K562 (cell line): ENCODE results near the gene GGA2.

Experiments used
- IRF2 ChIP-seq: sonication (generic); formaldehyde crosslinking; IDR thresholded peaks from 2 replicates; pipeline ENCODE4 v1.8.1; 2022; ENCODE audit warnings: mild to moderate bottlenecking, missing genetic modification reagents
- JUND ChIP-seq, 2 experiments: IDR thresholded peaks; 2 replicates in 1 of 2; 3 replicates in 1 of 2; pipeline ENCODE4 v1.6.1; 2011; ENCODE audit warnings: borderline replicate concordance in 2 of 2, low read depth in 2 of 2, low read length in 2 of 2, improper control_type of control experiment in 1 of 2, missing biosample characterization in 1 of 2, missing genetic modification characterization in 1 of 2, missing genetic modification reagents in 1 of 2
- KLF16 ChIP-seq: IDR thresholded peaks from 2 replicates; pipeline ENCODE4 v1.6.1; 2016; ENCODE audit warnings: antibody characterized with exemption
- MYNN ChIP-seq, 2 experiments: sonication (generic); formaldehyde crosslinking in 1 of 2; IDR thresholded peaks; 2 replicates each; pipeline versions ENCODE4 v1.5.0 to v1.6.1; 2016 to 2020; ENCODE audit warnings: antibody characterized with exemption in 1 of 2, missing genetic modification reagents in 1 of 2
- POLR2H ChIP-seq: IDR thresholded peaks from 2 replicates; pipeline ENCODE4 v1.6.1; 2016; ENCODE audit warnings: missing genetic modification characterization, low read depth, mild to moderate bottlenecking, control low read depth, missing compliant biosample characterization, moderate library complexity
- SIRT6 ChIP-seq: IDR thresholded peaks from one replicate; pipeline ENCODE4 v1.6.1; 2012; ENCODE audit warnings: low read depth, mild to moderate bottlenecking, control low read depth, inconsistent platforms, low read length, moderate library complexity
- SRF ChIP-seq, 2 experiments: fragments of 250-450, 450-650 bp in 1 of 2; sonication (Bioruptor Pico) in 1 of 2; sonication (generic) in 1 of 2; formaldehyde crosslinking; IDR thresholded peaks; 2 replicates each; pipeline versions ENCODE4 v1.5.0 to v1.5.1; 2020 to 2022; ENCODE audit warnings: mild to moderate bottlenecking in 1 of 2, missing genetic modification reagents in 1 of 2
- TF ChIP-seq, protein P1 (sequence below), 3 experiments: IDR thresholded peaks in 2 of 3; conservative IDR thresholded peaks in 1 of 3; 2 replicates each; pipeline ENCODE4 v1.5.1; 2011 to 2012; ENCODE audit warnings: low read length in 3 of 3, mild to moderate bottlenecking in 3 of 3, control low read depth in 2 of 3, improper control_type of control experiment in 1 of 3, inconsistent platforms in 1 of 3, low read depth in 1 of 3, mixed read lengths in 1 of 3, moderate library complexity in 1 of 3; ENCODE audit not compliant: insufficient read depth in 2 of 3
- TF ChIP-seq, protein P2 (sequence below): fragments of 250-450 bp; sonication (Bioruptor Pico); IDR thresholded peaks from 2 replicates; pipeline ENCODE4 v1.9.0; 2021; ENCODE audit warnings: mild to moderate bottlenecking, inconsistent platforms

DNA sequence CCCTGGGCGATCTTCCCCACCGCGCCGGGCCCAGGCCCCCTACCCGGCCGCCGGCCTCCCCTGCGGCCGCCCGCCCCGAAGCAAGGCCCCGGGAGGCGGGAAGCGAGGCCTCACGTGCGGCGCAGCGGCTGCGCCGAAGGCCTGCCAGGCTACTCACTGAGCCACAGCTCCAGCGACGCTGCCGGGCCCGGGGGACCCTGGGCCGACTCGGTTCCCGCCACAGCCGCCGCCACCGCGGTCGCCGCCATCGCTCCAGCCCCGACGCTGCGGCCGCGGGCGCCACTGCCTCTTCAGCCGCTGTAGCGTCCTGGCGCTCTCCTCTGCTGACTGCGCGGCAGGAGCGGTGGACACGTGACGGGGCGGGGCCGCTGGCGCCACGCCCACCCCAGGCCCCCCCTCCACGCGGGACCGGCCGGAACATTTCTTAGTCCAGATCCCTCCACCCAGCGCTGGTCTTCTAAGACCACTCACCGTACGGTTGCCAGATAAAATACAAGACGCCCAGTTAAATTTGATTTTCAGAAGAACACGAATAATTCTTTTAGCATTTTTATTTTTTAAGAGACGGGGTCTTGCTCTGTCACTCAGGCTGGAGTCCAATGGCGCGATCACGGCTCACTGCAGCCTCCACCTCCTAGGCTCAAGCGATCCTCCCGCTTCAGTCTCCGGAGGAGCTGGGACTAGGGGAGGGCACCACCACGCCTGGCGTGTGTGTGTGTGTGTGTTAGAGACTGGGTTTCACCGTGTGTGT is at the start of gene GGA2:
- TF ChIP-seq KLF16 (no peak), MYNN (IDR thresholded peaks at IDR 0.05) (no peak), MYNN (CRISPR knock-in tag; IDR thresholded peaks at IDR 0.05) (no peak), IRF2 (CRISPR knock-in tag) (peak; percentile 55; the same call in 1 of the 2 replicates), JUND (IDR thresholded peaks at IDR 0.05; ENCODE audit: borderline replicate concordance, low read depth, low read length) (peak; percentile 25; the same call in 1 of the 2 replicates), JUND (tag; IDR thresholded peaks at IDR 0.05; ENCODE audit: borderline replicate concordance, low read depth, low read length) (no peak; the same call in 2 of the 3 replicates), POLR2H (tag) (peak; percentile 58; the same call in 1 of the 2 replicates), SRF (CRISPR knock-in tag; IDR thresholded peaks at IDR 0.05) (no peak), SIRT6 (no peak)
- TF ChIP-seq, protein P1, sequence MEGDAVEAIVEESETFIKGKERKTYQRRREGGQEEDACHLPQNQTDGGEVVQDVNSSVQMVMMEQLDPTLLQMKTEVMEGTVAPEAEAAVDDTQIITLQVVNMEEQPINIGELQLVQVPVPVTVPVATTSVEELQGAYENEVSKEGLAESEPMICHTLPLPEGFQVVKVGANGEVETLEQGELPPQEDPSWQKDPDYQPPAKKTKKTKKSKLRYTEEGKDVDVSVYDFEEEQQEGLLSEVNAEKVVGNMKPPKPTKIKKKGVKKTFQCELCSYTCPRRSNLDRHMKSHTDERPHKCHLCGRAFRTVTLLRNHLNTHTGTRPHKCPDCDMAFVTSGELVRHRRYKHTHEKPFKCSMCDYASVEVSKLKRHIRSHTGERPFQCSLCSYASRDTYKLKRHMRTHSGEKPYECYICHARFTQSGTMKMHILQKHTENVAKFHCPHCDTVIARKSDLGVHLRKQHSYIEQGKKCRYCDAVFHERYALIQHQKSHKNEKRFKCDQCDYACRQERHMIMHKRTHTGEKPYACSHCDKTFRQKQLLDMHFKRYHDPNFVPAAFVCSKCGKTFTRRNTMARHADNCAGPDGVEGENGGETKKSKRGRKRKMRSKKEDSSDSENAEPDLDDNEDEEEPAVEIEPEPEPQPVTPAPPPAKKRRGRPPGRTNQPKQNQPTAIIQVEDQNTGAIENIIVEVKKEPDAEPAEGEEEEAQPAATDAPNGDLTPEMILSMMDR (IDR thresholded peaks at IDR 0.05 in 2 of 3, conservative IDR thresholded peaks at IDR 0.05 in 1 of 3; ENCODE audit: insufficient read depth in 2 of 3, low read depth in 1 of 3, low read length in 3 of 3), result no peak
- TF ChIP-seq, protein P2, sequence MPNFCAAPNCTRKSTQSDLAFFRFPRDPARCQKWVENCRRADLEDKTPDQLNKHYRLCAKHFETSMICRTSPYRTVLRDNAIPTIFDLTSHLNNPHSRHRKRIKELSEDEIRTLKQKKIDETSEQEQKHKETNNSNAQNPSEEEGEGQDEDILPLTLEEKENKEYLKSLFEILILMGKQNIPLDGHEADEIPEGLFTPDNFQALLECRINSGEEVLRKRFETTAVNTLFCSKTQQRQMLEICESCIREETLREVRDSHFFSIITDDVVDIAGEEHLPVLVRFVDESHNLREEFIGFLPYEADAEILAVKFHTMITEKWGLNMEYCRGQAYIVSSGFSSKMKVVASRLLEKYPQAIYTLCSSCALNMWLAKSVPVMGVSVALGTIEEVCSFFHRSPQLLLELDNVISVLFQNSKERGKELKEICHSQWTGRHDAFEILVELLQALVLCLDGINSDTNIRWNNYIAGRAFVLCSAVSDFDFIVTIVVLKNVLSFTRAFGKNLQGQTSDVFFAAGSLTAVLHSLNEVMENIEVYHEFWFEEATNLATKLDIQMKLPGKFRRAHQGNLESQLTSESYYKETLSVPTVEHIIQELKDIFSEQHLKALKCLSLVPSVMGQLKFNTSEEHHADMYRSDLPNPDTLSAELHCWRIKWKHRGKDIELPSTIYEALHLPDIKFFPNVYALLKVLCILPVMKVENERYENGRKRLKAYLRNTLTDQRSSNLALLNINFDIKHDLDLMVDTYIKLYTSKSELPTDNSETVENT (CRISPR knock-in tag), result peak; percentile 82
